ENCODE measurements around the gene PLXNC1. TPM values are rescaled to one million over a fixed set of nuclear protein-coding genes. Genes with fewer than 3 reads are reported as not detected.

PLXNC1 gene
- polyA plus RNA-seq, 1 donor (not counting 4 experiments of a cell fraction or from before 2014, with no cell fraction given), result 0.17 TPM

DNA sequence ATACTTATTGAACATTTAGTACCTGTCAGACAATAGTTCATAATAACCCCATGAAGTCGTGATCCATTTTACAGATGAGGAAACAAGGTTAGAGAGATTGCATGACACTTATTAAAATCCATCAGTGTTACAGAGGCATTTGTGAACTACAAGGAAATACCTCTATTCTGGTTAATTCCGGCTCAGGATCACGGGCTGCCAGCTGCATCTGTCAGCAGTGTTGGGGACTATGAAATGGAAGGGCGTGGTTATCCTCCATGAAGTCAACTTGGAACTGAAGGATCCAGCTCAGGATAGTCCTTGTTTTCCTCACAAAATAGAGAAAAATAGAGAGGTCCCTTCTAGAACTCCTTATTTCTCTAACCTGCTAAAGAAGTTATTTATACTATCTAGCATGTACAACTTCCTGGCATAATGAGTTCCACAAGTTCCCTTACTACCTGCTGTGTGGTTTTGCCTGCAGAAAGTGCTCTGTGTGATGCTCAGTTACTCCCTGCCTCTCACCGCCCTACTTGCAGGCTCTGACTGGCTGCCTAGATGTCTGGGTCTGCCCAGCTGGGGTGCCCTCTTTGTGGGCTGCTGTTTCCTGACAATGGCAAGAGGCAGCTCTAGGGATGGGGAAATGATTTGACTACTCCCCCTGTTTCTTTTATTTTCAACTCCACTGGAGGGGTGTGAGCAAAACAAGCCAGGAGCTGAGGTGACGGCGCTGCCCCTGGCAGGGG, 36.8 kb downstream of the PLXNC1 start:
- no peak for DNase-seq (ENCODE audit: low read depth, low spot score)
- no peaks in the 10 kb centered on the region for H3K9me1 ChIP-seq (ENCODE audit: control insufficient read depth, extremely low read depth, insufficient read depth, low read length)
- no peak overlapping the region for H3K4me2 ChIP-seq (ENCODE audit: control insufficient read depth, extremely low read depth, insufficient read depth, low read depth, low read length)
- no peak overlapping the region for H3K9ac ChIP-seq (ENCODE audit: control insufficient read depth, extremely low read depth, insufficient read depth, low read length)
- no peak overlapping the region for H3K4me3 ChIP-seq (ENCODE audit: control insufficient read depth in 2 of 3, extremely low read depth in 1 of 3, insufficient read depth in 2 of 3, low read depth in 1 of 3, low read length in 3 of 3)
- dilution Hi-C loops (cut with MboI; ENCODE audit: extremely low pct_ligation_motif_present, low sequenced_read_pairs), result no loop called here
- H3K27ac ChIP-seq (ENCODE audit: control insufficient read depth, insufficient read depth, low read length), result no peak overlapping the region
- FAIRE-seq, result no peak
- H4K20me1 ChIP-seq (ENCODE audit: control insufficient read depth, extremely low read depth, insufficient read depth, low read length), result no peaks in the 10 kb centered on the region
- TF ChIP-seq, protein P1, sequence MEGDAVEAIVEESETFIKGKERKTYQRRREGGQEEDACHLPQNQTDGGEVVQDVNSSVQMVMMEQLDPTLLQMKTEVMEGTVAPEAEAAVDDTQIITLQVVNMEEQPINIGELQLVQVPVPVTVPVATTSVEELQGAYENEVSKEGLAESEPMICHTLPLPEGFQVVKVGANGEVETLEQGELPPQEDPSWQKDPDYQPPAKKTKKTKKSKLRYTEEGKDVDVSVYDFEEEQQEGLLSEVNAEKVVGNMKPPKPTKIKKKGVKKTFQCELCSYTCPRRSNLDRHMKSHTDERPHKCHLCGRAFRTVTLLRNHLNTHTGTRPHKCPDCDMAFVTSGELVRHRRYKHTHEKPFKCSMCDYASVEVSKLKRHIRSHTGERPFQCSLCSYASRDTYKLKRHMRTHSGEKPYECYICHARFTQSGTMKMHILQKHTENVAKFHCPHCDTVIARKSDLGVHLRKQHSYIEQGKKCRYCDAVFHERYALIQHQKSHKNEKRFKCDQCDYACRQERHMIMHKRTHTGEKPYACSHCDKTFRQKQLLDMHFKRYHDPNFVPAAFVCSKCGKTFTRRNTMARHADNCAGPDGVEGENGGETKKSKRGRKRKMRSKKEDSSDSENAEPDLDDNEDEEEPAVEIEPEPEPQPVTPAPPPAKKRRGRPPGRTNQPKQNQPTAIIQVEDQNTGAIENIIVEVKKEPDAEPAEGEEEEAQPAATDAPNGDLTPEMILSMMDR (optimal IDR thresholded peaks at IDR 0.05 in 1 of 3, IDR thresholded peaks at IDR 0.05 in 1 of 3, conservative IDR thresholded peaks at IDR 0.05 in 1 of 3; ENCODE audit: extremely low read depth in 1 of 3, insufficient read depth in 2 of 3, low read length in 3 of 3), result no peak
- TF ChIP-seq EZH2 (IDR thresholded peaks at IDR 0.05; ENCODE audit: low read length), result no peak
- no peak overlapping the region for H2AFZ ChIP-seq (ENCODE audit: control insufficient read depth, low read length)
- no peaks in the 10 kb centered on the region for H3K4me1 ChIP-seq (ENCODE audit: control insufficient read depth, extremely low read depth, insufficient read depth, low read length)
- peaks cover 15% of the 10 kb centered on the region for H3K27me3 ChIP-seq (ENCODE audit: control insufficient read depth, extremely low read depth, insufficient read depth, low read length)
- H3K9me3 ChIP-seq (ENCODE audit: control insufficient read depth, low read depth, low read length), result no peaks in the 10 kb centered on the region
- no peaks in the 10 kb centered on the region for H3K79me2 ChIP-seq (ENCODE audit: control insufficient read depth, insufficient read depth, low read length)
- no peaks in the 10 kb centered on the region for H3K36me3 ChIP-seq (ENCODE audit: control insufficient read depth in 2 of 2, extremely low read depth in 1 of 2, insufficient read depth in 2 of 2, low read length in 2 of 2)

DNA sequence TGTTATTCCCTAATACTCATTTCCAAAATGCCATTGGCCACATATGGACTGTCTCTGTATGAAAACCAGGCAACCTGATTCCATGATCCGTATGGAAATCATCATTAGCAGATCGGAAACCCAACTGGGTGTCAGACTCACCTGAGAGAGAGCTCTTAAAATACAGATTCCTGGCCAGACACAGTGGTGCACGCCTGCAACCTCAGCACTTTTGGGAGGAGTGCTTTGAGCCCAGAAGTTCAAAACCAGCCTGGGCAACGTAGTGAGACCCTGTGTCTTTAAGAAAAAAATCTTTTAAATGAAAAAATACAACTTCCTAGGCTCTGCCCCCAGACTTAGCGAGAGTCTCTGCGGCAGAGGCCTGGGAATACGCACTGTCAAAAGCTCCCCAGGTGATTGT, 37.4 kb downstream of the PLXNC1 start:
- H3K4me2 ChIP-seq (ENCODE audit: control insufficient read depth, extremely low read depth, insufficient read depth, low read depth, low read length), result no peak overlapping the region
- DNase-seq (ENCODE audit: low read depth, low spot score) (no peak), FAIRE-seq (no peak)
- no peak overlapping the region for H3K27ac ChIP-seq (ENCODE audit: control insufficient read depth, insufficient read depth, low read length)
- H3K79me2 ChIP-seq (ENCODE audit: control insufficient read depth, insufficient read depth, low read length), result no peaks in the 10 kb centered on the region
- H4K20me1 ChIP-seq (ENCODE audit: control insufficient read depth, extremely low read depth, insufficient read depth, low read length), result no peaks in the 10 kb centered on the region
- peaks cover 15% of the 10 kb centered on the region for H3K27me3 ChIP-seq (ENCODE audit: control insufficient read depth, extremely low read depth, insufficient read depth, low read length)
- H3K9me1 ChIP-seq (ENCODE audit: control insufficient read depth, extremely low read depth, insufficient read depth, low read length), result no peaks in the 10 kb centered on the region
- no peaks in the 10 kb centered on the region for H3K4me1 ChIP-seq (ENCODE audit: control insufficient read depth, extremely low read depth, insufficient read depth, low read length)
- no peak overlapping the region for H3K9ac ChIP-seq (ENCODE audit: control insufficient read depth, extremely low read depth, insufficient read depth, low read length)
- H3K9me3 ChIP-seq (ENCODE audit: control insufficient read depth, low read depth, low read length), result no peaks in the 10 kb centered on the region
- no peaks in the 10 kb centered on the region for H3K36me3 ChIP-seq (ENCODE audit: control insufficient read depth in 2 of 2, extremely low read depth in 1 of 2, insufficient read depth in 2 of 2, low read length in 2 of 2)
- H3K4me3 ChIP-seq (ENCODE audit: control insufficient read depth in 2 of 3, extremely low read depth in 1 of 3, insufficient read depth in 2 of 3, low read depth in 1 of 3, low read length in 3 of 3), result no peak overlapping the region
- no peak overlapping the region for H2AFZ ChIP-seq (ENCODE audit: control insufficient read depth, low read length)
- dilution Hi-C loops (cut with MboI; ENCODE audit: extremely low pct_ligation_motif_present, low sequenced_read_pairs), result no loop called here
- TF ChIP-seq, protein P1 (optimal IDR thresholded peaks at IDR 0.05 in 1 of 3, IDR thresholded peaks at IDR 0.05 in 1 of 3, conservative IDR thresholded peaks at IDR 0.05 in 1 of 3; ENCODE audit: extremely low read depth in 1 of 3, insufficient read depth in 2 of 3, low read length in 3 of 3), result no peak
- TF ChIP-seq EZH2 (IDR thresholded peaks at IDR 0.05; ENCODE audit: low read length), result no peak
